Loucy (cell line): ENCODE data around the gene MCM9.

Experiments
- EZH2phosphoT487 ChIP-seq: fragments of 200-600 bp; IDR thresholded peaks from 2 replicates; pipeline ENCODE4 v1.6.1; 2018; ENCODE audit warnings: antibody characterized with exemption, mild to moderate bottlenecking, moderate library complexity, borderline replicate concordance
- TF ChIP-seq, protein P1 (sequence below): fragments of 200-600 bp; sonication (generic); conservative IDR thresholded peaks from 2 replicates; pipeline ENCODE4 v1.5.1; 2014; ENCODE audit warnings: mild to moderate bottlenecking, antibody characterized with exemption, low read length

DNA sequence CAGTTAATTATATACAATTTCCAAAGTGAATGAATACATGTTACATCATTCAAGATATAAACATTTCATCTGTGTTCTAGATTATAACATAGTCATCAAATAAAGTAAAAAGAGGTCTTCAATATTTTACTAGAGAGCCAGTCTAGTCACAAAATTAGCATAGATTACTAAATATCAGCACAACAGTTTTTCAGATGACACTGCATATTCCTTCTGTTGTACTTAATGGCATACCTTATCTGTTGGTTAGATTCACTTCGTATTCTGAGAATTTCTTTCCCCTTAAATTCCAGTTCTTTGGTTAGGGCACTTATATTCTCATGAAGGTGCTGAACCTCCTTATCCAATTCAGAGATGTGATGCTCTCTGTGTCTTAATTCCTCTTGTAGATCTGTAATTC lies 39.8 kb upstream of the MCM9 start:
- TF ChIP-seq, protein P1, sequence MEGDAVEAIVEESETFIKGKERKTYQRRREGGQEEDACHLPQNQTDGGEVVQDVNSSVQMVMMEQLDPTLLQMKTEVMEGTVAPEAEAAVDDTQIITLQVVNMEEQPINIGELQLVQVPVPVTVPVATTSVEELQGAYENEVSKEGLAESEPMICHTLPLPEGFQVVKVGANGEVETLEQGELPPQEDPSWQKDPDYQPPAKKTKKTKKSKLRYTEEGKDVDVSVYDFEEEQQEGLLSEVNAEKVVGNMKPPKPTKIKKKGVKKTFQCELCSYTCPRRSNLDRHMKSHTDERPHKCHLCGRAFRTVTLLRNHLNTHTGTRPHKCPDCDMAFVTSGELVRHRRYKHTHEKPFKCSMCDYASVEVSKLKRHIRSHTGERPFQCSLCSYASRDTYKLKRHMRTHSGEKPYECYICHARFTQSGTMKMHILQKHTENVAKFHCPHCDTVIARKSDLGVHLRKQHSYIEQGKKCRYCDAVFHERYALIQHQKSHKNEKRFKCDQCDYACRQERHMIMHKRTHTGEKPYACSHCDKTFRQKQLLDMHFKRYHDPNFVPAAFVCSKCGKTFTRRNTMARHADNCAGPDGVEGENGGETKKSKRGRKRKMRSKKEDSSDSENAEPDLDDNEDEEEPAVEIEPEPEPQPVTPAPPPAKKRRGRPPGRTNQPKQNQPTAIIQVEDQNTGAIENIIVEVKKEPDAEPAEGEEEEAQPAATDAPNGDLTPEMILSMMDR: no peak
- TF ChIP-seq EZH2phosphoT487: no peak
